CD4-positive, alpha-beta memory T cell (primary cell): ENCODE measurements around the gene KLHL3. TPM values are rescaled to one million over a fixed set of nuclear protein-coding genes. Genes with fewer than 3 reads are reported as not detected.

Experiments
- CTCF ChIA-PET: fragments of 350-600 bp; sonication (Branson Sonifier 250); formaldehyde crosslinking; loops from one replicate; lab custom pipeline; 2021; ENCODE audit warnings: inconsistent platforms; ENCODE audit not compliant: partially characterized antibody; lab: Charles Lee
- POLR2A ChIA-PET: fragments of 350-600 bp; sonication (Branson Sonifier 250); formaldehyde crosslinking; loops from one replicate; lab custom pipeline; 2021; ENCODE audit not compliant: partially characterized antibody; lab: Charles Lee
- DNase-seq, 5 donors: peaks; one replicate each; pipeline versions ENCODE4 v3.0.0 to v3.0.0-alpha.2; 2020 to 2022; ENCODE audit warnings: mixed read lengths in 1 of 5
- H3K27ac ChIP-seq: one replicate; pipeline ENCODE4 v1.7.0; 2013; ENCODE audit warnings: low read depth, low read length
- H3K27me3 ChIP-seq: 2 replicates; pipeline ENCODE4 v1.7.0; 2013; ENCODE audit warnings: mild to moderate bottlenecking, low read length, moderate library complexity; ENCODE audit not compliant: insufficient read depth
- H3K36me3 ChIP-seq: 2 replicates; pipeline ENCODE4 v1.7.0; 2013; ENCODE audit warnings: mild to moderate bottlenecking, low read length, moderate library complexity; ENCODE audit not compliant: insufficient read depth
- H3K4me1 ChIP-seq: 2 replicates; pipeline ENCODE4 v1.7.0; 2013; ENCODE audit warnings: mild to moderate bottlenecking, low read length, moderate library complexity; ENCODE audit not compliant: insufficient read depth
- H3K4me3 ChIP-seq, 2 donors: one replicate each; pipeline ENCODE4 v1.7.0; 2013; ENCODE audit warnings: low read length in 2 of 2, mild to moderate bottlenecking in 1 of 2
- H3K9me3 ChIP-seq, 2 donors: one replicate each; pipeline ENCODE4 v1.7.0; 2013; ENCODE audit warnings: low read length in 2 of 2, control low read depth in 1 of 2; ENCODE audit not compliant: control insufficient read depth in 1 of 2
- H3K27ac Mint-ChIP-seq, 7 donors: one replicate each; pipeline ENCODE4 v1.8.0; 2020 to 2021; ENCODE audit warnings: mixed read lengths in 7 of 7, mild to moderate bottlenecking in 6 of 7, inconsistent platforms in 3 of 7, moderate library complexity in 3 of 7
- H3K27me3 Mint-ChIP-seq, 2 donors: one replicate each; pipeline ENCODE4 v1.8.0; 2020 to 2021; ENCODE audit warnings: mixed read lengths in 2 of 2
- H3K36me3 Mint-ChIP-seq, 2 donors: one replicate each; pipeline ENCODE4 v1.8.0; 2020 to 2021; ENCODE audit warnings: mixed read lengths in 2 of 2, inconsistent platforms in 1 of 2, mild to moderate bottlenecking in 1 of 2
- H3K4me1 Mint-ChIP-seq, 4 donors: one replicate each; pipeline ENCODE4 v1.8.0; 2020 to 2021; ENCODE audit warnings: mixed read lengths in 4 of 4, mild to moderate bottlenecking in 1 of 4
- H3K4me3 Mint-ChIP-seq, 8 donors: one replicate each; pipeline ENCODE4 v1.8.0; 2020 to 2021; ENCODE audit warnings: mixed read lengths in 8 of 8, mild to moderate bottlenecking in 7 of 8, moderate library complexity in 6 of 8, inconsistent platforms in 3 of 8
- H3K9me3 Mint-ChIP-seq, 8 donors: one replicate each; pipeline ENCODE4 v1.8.0; 2020 to 2021; ENCODE audit warnings: mixed read lengths in 8 of 8, mild to moderate bottlenecking in 5 of 8, inconsistent platforms in 3 of 8, moderate library complexity in 1 of 8
- intact Hi-C: fragments of 100-400 bp; cut with micrococcal nuclease; formaldehyde crosslinking; loops from one replicate; pipeline ENCODE4 v1.15.1; 2023
- polyA plus RNA-seq, 2 donors: library from polyadenylated mRNA; unstranded; fragments of 300-500 nt; fragmentation: Illumina TruSeq; gene quantifications; one replicate each; pipeline ENCODE4 v1.2.3, GENCODE V29; 2021
- total RNA-seq, 2 experiments: library from RNA; stranded (reverse); gene quantifications; one replicate each; pipeline ENCODE4 v1.2.3, GENCODE V29; 2021

The KLHL3 gene
- total and polyA plus RNA-seq, 4 experiments from 2014 or later: 2.2 to 25.9 (median 12.5) TPM

DNA sequence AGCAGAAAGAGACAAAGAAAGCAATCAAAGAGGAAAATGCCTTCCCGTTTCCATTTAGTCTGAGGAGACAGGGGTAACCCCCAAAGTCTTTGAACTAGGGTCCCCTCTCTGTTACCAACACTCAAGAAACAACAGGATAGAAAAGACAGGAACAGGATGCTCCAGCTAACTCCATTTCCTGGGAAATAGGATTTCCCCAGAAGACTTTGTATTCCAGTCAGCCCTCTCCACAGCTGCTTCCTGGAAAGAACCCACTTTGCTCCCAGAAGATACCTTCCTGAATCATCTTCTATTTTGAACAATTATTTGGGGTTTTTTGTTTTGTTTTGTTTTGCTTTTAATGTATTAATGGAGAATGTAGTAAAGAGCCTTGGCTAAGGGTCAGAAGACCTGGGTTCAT lies 56.0 kb downstream of the KLHL3 start:
- Histone ChIP-seq H3K9me3 (no peaks in the 10 kb centered on the region), H3K36me3 (no peaks in the 10 kb centered on the region), H3K4me3 (no peak overlapping the region), H3K4me1 (no peaks in the 10 kb centered on the region), H3K27me3 (no peaks in the 10 kb centered on the region), H3K27ac (no peak overlapping the region)
- ChIA-PET CTCF (interaction anchor here (0.6 to 2.1 kb wide), 4 partner anchors 13 to 63 kb away, joined by 3 to 7 read pairs (median 5); no protein-coding TSS in a partner anchor), POLR2A (no interaction called here)
- Mint-ChIP-seq H3K9me3 (no peaks in the 10 kb centered on the region), H3K27me3 (no peaks in the 10 kb centered on the region), H3K36me3 (peaks cover 33 to 48% of the 10 kb centered on the region in 2 donors), H3K4me3 (no peak overlapping the region), H3K27ac (no peak overlapping the region), H3K4me1 (peaks cover 0 to 6% (median under 1%) of the 10 kb centered on the region in 4 donors)
- intact Hi-C loops: no loop called here
- no peak for DNase-seq

DNA sequence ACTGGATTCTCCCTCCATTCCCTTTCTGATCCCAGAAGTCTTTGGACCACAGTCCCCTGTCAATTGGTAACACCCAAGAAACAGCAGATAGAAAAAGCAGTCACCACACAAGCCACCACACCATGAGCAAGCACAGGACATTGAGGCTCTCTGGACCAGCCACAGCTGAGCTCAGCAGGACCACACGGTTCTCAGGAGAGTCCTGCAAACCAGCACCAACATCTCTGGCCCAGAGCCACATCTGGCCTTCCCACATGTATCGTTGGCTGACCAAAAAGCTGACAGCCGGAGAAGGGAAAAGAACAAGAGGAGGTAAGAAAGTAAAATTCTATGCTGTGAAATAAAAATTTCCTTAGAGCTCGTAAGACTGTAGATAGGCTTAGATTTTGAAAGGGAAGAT lies 56.7 kb downstream of the KLHL3 start:
- H3K4me3 Mint-ChIP-seq: no peak overlapping the region
- Histone ChIP-seq H3K4me3 (no peak overlapping the region), H3K4me1 (no peaks in the 10 kb centered on the region), H3K27ac (no peak overlapping the region), H3K36me3 (no peaks in the 10 kb centered on the region), H3K9me3 (no peaks in the 10 kb centered on the region), H3K27me3 (no peaks in the 10 kb centered on the region)
- no peak overlapping the region for H3K27ac Mint-ChIP-seq
- ChIA-PET POLR2A (no interaction called here), CTCF (interaction anchor here (1.4 to 2.3 kb wide), 3 partner anchors 19 to 63 kb away, joined by 6 to 12 read pairs (median 7); no protein-coding TSS in a partner anchor)
- peaks cover 0 to 6% (median under 1%) of the 10 kb centered on the region in 4 donors for H3K4me1 Mint-ChIP-seq
- H3K27me3 Mint-ChIP-seq: no peaks in the 10 kb centered on the region
- H3K36me3 Mint-ChIP-seq: peaks cover 31 to 43% of the 10 kb centered on the region in 2 donors
- DNase-seq: no peak
- no peaks in the 10 kb centered on the region for H3K9me3 Mint-ChIP-seq
- intact Hi-C loops: no loop called here

DNA sequence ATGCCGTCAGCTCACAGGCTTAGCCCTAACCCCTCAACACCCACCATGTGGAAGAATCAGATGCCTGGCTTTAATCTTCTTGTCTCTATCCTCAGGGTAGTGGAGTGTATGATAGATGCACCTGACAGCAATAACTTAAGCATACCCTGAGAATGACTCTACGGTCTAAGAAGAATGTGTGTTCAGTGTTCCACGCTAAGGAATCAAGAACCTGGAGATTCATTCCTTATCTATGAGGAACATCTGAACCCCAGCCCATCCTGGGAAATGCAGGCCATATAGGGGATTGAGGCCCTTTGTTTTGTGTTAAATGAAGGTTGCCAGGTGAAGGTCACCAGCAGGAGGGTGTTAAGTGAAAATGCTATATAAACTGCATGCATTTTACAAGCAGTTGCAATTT lies 63.0 kb downstream of the KLHL3 start:
- no peaks in the 10 kb centered on the region for H3K4me1 ChIP-seq
- no peak for DNase-seq
- H3K9me3 ChIP-seq: no peaks in the 10 kb centered on the region
- no peaks in the 10 kb centered on the region for H3K27me3 ChIP-seq
- ChIA-PET CTCF (interaction anchor here (1.8 to 7.9 kb wide), 2 partner anchors 13 to 68 kb away, joined by 11 to 82 read pairs; no protein-coding TSS in a partner anchor), POLR2A (no interaction called here)
- no peak overlapping the region for H3K27ac ChIP-seq
- Mint-ChIP-seq H3K27ac (no peak overlapping the region), H3K27me3 (no peaks in the 10 kb centered on the region), H3K36me3 (peaks cover 25 to 30% of the 10 kb centered on the region in 2 donors), H3K4me1 (peaks cover 0 to 2% (median 0%) of the 10 kb centered on the region in 4 donors), H3K4me3 (no peak overlapping the region), H3K9me3 (peaks cover 0 to 2% (median 0%) of the 10 kb centered on the region in 8 donors)
- no peak overlapping the region for H3K4me3 ChIP-seq
- intact Hi-C loops: no loop called here
- H3K36me3 ChIP-seq: no peaks in the 10 kb centered on the region

DNA sequence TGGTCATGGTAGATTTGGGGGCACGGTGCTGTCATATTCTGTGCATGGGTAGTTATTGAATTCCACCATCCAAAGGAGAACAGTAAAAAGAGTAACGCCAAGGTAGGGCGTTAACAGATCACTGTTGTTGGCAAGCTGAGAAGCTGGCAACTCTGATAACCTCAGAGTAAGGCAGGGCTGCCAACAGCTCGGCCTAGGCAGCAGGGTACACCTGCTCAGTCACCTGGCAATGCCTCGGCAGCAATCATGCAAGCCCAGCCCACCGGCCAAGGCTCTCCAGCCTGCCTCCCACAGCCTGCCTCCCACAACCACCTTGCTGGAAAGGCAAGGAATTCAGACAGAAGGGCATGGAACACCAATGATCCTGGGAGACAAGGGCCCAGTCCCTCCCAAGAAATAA lies 63.9 kb downstream of the KLHL3 start:
- H3K4me1 Mint-ChIP-seq: peaks cover 0 to 2% (median 0%) of the 10 kb centered on the region in 4 donors
- Histone ChIP-seq H3K4me1 (no peaks in the 10 kb centered on the region), H3K4me3 (no peak overlapping the region), H3K27ac (no peak overlapping the region), H3K9me3 (no peaks in the 10 kb centered on the region), H3K36me3 (no peaks in the 10 kb centered on the region), H3K27me3 (no peaks in the 10 kb centered on the region)
- intact Hi-C loops: no loop called here
- H3K36me3 Mint-ChIP-seq: peaks cover 18 to 29% of the 10 kb centered on the region in 2 donors
- no peaks in the 10 kb centered on the region for H3K27me3 Mint-ChIP-seq
- no peak for DNase-seq
- H3K27ac Mint-ChIP-seq: no peak overlapping the region
- H3K9me3 Mint-ChIP-seq: peaks cover 0 to 2% (median 0%) of the 10 kb centered on the region in 8 donors
- ChIA-PET POLR2A (no interaction called here), CTCF (interaction anchor here (1.0 to 7.9 kb wide), 2 partner anchors 64 to 69 kb away, joined by 4 to 82 read pairs; partner anchors contain the start of gene KLHL3)
- H3K4me3 Mint-ChIP-seq: no peak overlapping the region

DNA sequence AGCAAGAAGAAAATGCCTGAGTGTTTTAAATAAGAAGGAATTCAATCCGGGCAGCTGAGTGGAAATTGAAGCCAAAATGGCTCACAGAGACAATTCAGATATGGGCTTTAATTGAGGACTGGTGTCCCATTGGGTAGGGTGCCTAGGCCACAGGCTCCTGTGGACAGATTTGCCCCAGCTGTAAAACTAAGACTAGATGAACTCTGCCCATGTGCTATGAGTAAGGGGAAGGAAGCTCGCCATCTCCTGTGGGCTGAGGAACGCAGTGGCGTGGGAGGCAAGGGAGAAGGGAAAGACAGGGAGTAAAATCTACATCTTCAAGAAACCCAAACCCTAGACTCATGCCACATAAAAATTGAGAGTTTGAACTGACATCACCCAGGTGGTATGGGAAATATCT lies 66.1 kb downstream of the KLHL3 start:
- Mint-ChIP-seq H3K4me1 (peaks cover 11 to 20% (median 13%) of the 10 kb centered on the region in 4 donors), H3K4me3 (no peak overlapping the region), H3K9me3 (peaks cover 0 to 2% (median 0%) of the 10 kb centered on the region in 8 donors), H3K36me3 (peaks cover 5 to 16% of the 10 kb centered on the region in 2 donors), H3K27ac (no peak overlapping the region), H3K27me3 (no peaks in the 10 kb centered on the region)
- ChIA-PET POLR2A (interaction anchor here (2.1 kb wide), 1 partner anchor 26 kb away, joined by 9 read pairs; no protein-coding TSS in a partner anchor), CTCF (interaction anchor here (1.1 to 7.9 kb wide), 3 partner anchors 9 to 109 kb away, joined by 3 to 82 read pairs (median 28); no protein-coding TSS in a partner anchor)
- no peak for DNase-seq
- no peaks in the 10 kb centered on the region for H3K36me3 ChIP-seq
- intact Hi-C loops: no loop called here
- H3K4me1 ChIP-seq: peaks cover 13% of the 10 kb centered on the region
- H3K27ac ChIP-seq: no peak overlapping the region
- H3K4me3 ChIP-seq: no peak overlapping the region
- H3K9me3 ChIP-seq: no peaks in the 10 kb centered on the region
- H3K27me3 ChIP-seq: no peaks in the 10 kb centered on the region

DNA sequence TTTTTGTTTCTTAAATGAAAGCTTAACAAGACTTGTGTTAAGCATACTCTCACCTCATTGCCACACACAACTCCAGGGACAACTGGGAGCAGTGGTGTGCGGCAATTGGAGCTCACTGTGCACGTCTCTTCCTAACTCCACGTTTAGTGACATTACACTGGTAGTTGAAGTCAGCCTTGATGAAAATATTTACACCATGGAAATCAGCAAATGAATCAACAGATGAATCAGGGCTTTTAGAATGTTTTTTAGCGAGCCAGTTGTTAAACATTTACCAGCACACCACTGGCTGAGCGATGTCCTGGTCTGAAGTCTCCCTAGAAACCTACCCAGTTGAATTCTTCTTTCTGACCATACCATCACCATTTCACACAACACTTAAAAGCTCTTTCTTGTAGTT lies 67.3 kb downstream of the KLHL3 start:
- ChIA-PET POLR2A (interaction anchor here (2.1 kb wide), 1 partner anchor 27 kb away, joined by 9 read pairs; no protein-coding TSS in a partner anchor), CTCF (interaction anchor here (3.2 to 7.9 kb wide), 2 partner anchors 8 to 73 kb away, joined by 28 to 82 read pairs; no protein-coding TSS in a partner anchor)
- Histone ChIP-seq H3K9me3 (no peaks in the 10 kb centered on the region), H3K27me3 (no peaks in the 10 kb centered on the region), H3K27ac (no peak overlapping the region), H3K36me3 (no peaks in the 10 kb centered on the region), H3K4me1 (peaks cover 13% of the 10 kb centered on the region), H3K4me3 (no peak overlapping the region)
- Mint-ChIP-seq H3K4me1 (peaks cover 11 to 20% (median 13%) of the 10 kb centered on the region in 4 donors), H3K27me3 (no peaks in the 10 kb centered on the region), H3K4me3 (no peak overlapping the region), H3K27ac (peak overlapping the region in 1 of 7 donors; percentile 51), H3K36me3 (peaks cover 5 to 16% of the 10 kb centered on the region in 2 donors), H3K9me3 (peaks cover 0 to 2% (median 0%) of the 10 kb centered on the region in 8 donors)
- no peak for DNase-seq
- intact Hi-C loops: no loop called here

DNA sequence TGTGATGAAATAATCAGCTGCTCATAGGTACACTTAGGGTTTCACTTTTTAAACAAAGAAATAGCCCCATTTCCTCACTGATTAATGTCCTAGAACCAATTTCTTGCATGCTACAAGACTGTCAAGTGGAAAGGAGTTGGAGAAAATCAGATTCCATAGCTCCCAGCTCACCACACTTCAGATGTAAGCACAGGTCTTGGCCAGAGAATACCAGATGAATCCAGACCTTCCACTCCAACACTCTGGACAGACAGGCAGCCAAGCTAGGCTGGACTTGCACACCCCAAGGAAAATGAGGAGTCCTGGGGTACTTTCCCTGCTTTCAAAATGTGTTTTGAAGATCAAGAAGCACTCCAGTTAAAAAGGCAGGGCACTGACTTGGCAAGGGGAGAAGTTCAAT lies 68.5 kb downstream of the KLHL3 start:
- Histone ChIP-seq H3K36me3 (no peaks in the 10 kb centered on the region), H3K4me1 (peaks cover 13% of the 10 kb centered on the region), H3K4me3 (no peak overlapping the region), H3K27me3 (no peaks in the 10 kb centered on the region), H3K9me3 (no peaks in the 10 kb centered on the region), H3K27ac (no peak overlapping the region)
- ChIA-PET POLR2A (interaction anchor here (1.1 to 2.8 kb wide), 3 partner anchors 24 to 69 kb away, joined by 3 to 38 read pairs (median 26); partner anchors contain the start of gene KLHL3), CTCF (interaction anchor here (1.1 to 7.9 kb wide), 9 partner anchors 8 to 86 kb away, joined by 3 to 82 read pairs (median 9); partner anchors contain the start of genes HNRNPA0 and KLHL3)
- Mint-ChIP-seq H3K9me3 (peaks cover 0 to 2% (median 0%) of the 10 kb centered on the region in 8 donors), H3K27ac (peak overlapping the region in 2 of 7 donors; percentile 43 to 70), H3K4me3 (no peak overlapping the region), H3K27me3 (no peaks in the 10 kb centered on the region), H3K4me1 (peaks cover 11 to 20% (median 13%) of the 10 kb centered on the region in 4 donors), H3K36me3 (peaks cover 5 to 16% of the 10 kb centered on the region in 2 donors)
- no peak for DNase-seq
- intact Hi-C loops: no loop called here
